ENCODE measurements around the gene ZHX3.

ZHX3 gene

DNA sequence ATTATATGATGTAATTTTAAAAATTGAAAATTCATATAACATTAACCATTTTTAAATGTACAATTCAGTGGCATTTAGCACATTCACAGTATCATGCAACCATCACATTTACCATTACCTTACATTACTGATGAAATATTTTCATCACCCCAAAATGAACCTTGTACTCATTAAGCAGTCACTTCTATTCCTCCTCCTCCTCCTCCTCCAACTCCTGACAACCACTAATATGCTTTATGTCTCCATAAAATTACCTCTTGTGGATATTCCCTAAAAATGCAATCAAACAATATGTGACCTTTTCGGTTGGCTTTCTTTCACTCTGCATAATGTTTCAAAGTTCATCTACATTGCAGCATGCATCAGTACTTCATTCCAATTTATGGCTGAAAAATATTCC lies 45.2 kb downstream of the ZHX3 start:
- Histone ChIP-seq H2BK5ac (ENCODE audit: low read length) (no peak overlapping the region), H3K27ac (ENCODE audit: low read depth, low read length) (no peak overlapping the region), H3K36me3 (ENCODE audit: control insufficient read depth, insufficient read depth, low read length) (peaks cover 2% of the 10 kb centered on the region), H3K79me1 (ENCODE audit: low read length) (no peaks in the 10 kb centered on the region), H3K4me1 (ENCODE audit: control insufficient read depth, low read depth, low read length) (no peaks in the 10 kb centered on the region), H4K8ac (ENCODE audit: low read depth, low read length) (no peak overlapping the region), H3K23ac (ENCODE audit: low read length) (no peak overlapping the region), H3K18ac (ENCODE audit: low read length) (no peak overlapping the region), H4K5ac (ENCODE audit: low read length) (no peak overlapping the region), H3K4me2 (ENCODE audit: low read length) (no peak overlapping the region), H3K4me3 (ENCODE audit: low read length) (no peak overlapping the region), H3K56ac (ENCODE audit: low read length) (no peak overlapping the region), H2BK120ac (ENCODE audit: low read depth, low read length) (no peak overlapping the region), H3K4ac (ENCODE audit: low read depth, low read length) (no peak overlapping the region), H3K27me3 (ENCODE audit: insufficient read depth, low read length, poor library complexity) (no peaks in the 10 kb centered on the region), H3K9ac (ENCODE audit: low read length) (no peak overlapping the region), H2BK15ac (replicated peaks; ENCODE audit: low read depth) (no peak overlapping the region), H2AK5ac (ENCODE audit: low read length) (no peak overlapping the region), H3K79me2 (ENCODE audit: control insufficient read depth, insufficient read depth, low read length) (no peaks in the 10 kb centered on the region)
- no CpG with 5 or more reads among the region's 1 CpG for WGBS (ENCODE audit: extremely low coverage, insufficient coverage, low lambda C conversion rate)
- DNase-seq, result no peak

DNA sequence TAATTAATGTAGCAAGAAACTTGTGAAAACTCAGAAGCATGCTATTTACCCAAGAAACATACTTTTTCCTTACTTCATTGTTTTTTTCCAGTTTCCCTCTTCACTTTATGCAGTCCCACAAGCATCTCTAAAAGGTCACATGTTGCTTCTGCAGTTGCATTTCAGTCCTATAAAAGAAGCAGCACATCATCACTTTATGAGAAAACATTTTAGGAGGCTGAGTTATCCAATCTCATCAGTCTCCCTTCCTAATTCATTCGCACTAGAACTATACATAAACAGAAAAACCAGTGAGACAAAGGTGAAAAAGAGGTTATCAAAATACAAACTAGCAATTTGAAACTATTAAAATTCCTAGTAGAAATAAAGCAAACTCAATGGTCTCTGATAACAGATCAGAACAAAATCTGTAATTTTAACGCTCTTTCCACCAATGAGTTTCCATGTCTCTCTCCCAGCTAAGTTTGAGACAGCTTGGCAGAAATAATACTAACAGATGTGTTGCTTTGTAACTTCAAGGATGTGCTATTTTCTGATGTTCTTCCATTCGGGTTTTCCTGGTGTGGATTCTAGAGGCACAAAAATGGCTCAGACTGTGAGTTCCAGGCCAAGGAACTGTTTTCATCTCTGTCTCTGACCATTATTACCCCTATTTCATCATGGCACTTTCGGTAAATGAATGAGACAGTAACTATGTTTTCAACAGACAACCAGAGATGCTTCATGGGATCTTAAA lies 48.4 kb downstream of the ZHX3 start:
- Histone ChIP-seq H4K5ac (ENCODE audit: low read length) (no peak overlapping the region), H3K9ac (ENCODE audit: low read length) (no peak overlapping the region), H3K4me2 (ENCODE audit: low read length) (no peak overlapping the region), H2BK120ac (ENCODE audit: low read depth, low read length) (no peak overlapping the region), H3K18ac (ENCODE audit: low read length) (no peak overlapping the region), H3K79me2 (ENCODE audit: control insufficient read depth, insufficient read depth, low read length) (no peaks in the 10 kb centered on the region), H3K4me1 (ENCODE audit: control insufficient read depth, low read depth, low read length) (no peaks in the 10 kb centered on the region), H2AK5ac (ENCODE audit: low read length) (no peak overlapping the region), H3K23ac (ENCODE audit: low read length) (no peak overlapping the region), H3K36me3 (ENCODE audit: control insufficient read depth, insufficient read depth, low read length) (no peaks in the 10 kb centered on the region), H3K79me1 (ENCODE audit: low read length) (no peaks in the 10 kb centered on the region), H3K56ac (ENCODE audit: low read length) (no peak overlapping the region), H2BK15ac (replicated peaks; ENCODE audit: low read depth) (no peak overlapping the region), H2BK5ac (ENCODE audit: low read length) (no peak overlapping the region), H3K4me3 (ENCODE audit: low read length) (no peak overlapping the region), H4K8ac (ENCODE audit: low read depth, low read length) (no peak overlapping the region), H3K27me3 (ENCODE audit: insufficient read depth, low read length, poor library complexity) (no peaks in the 10 kb centered on the region), H3K27ac (ENCODE audit: low read depth, low read length) (no peak overlapping the region), H3K4ac (ENCODE audit: low read depth, low read length) (no peak overlapping the region)
- DNase-seq, result no peak
- no CpG with 5 or more reads among the region's 4 CpGs for WGBS (ENCODE audit: extremely low coverage, insufficient coverage, low lambda C conversion rate)

DNA sequence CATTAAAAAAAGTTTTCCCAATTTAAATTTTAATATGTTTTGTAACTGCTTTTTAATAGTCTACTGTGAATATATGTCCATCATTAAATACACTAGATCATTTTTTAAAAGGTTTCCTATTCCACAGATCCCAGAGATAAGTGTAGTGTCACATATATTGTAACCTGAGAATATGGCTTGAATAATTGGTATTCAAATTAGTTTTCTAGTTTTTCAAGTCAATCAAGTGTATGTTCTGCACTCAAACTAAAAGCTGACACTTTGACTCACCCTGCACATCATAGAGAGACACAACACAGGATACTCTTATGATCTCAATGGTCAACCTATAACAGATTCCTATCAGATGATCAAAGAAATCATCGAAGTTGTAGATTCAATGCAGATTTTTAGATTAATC lies 49.1 kb downstream of the ZHX3 start:
- H3K23ac ChIP-seq (ENCODE audit: low read length), result no peak overlapping the region
- WGBS (ENCODE audit: extremely low coverage, insufficient coverage, low lambda C conversion rate), result no CpG with 5 or more reads among the region's 1 CpG
- no peak overlapping the region for H3K4me2 ChIP-seq (ENCODE audit: low read length)
- H3K4me3 ChIP-seq (ENCODE audit: low read length), result no peak overlapping the region
- H2BK15ac ChIP-seq (replicated peaks; ENCODE audit: low read depth), result no peak overlapping the region
- H3K79me1 ChIP-seq (ENCODE audit: low read length), result no peaks in the 10 kb centered on the region
- no peaks in the 10 kb centered on the region for H3K79me2 ChIP-seq (ENCODE audit: control insufficient read depth, insufficient read depth, low read length)
- no peak overlapping the region for H3K56ac ChIP-seq (ENCODE audit: low read length)
- H3K27me3 ChIP-seq (ENCODE audit: insufficient read depth, low read length, poor library complexity), result no peaks in the 10 kb centered on the region
- H3K36me3 ChIP-seq (ENCODE audit: control insufficient read depth, insufficient read depth, low read length), result no peaks in the 10 kb centered on the region
- no peak for DNase-seq
- no peak overlapping the region for H2AK5ac ChIP-seq (ENCODE audit: low read length)
- no peak overlapping the region for H3K18ac ChIP-seq (ENCODE audit: low read length)
- H4K8ac ChIP-seq (ENCODE audit: low read depth, low read length), result no peak overlapping the region
- no peaks in the 10 kb centered on the region for H3K4me1 ChIP-seq (ENCODE audit: control insufficient read depth, low read depth, low read length)
- H2BK120ac ChIP-seq (ENCODE audit: low read depth, low read length), result no peak overlapping the region
- no peak overlapping the region for H3K4ac ChIP-seq (ENCODE audit: low read depth, low read length)
- H2BK5ac ChIP-seq (ENCODE audit: low read length), result no peak overlapping the region
- H3K9ac ChIP-seq (ENCODE audit: low read length), result no peak overlapping the region
- no peak overlapping the region for H4K5ac ChIP-seq (ENCODE audit: low read length)
- H3K27ac ChIP-seq (ENCODE audit: low read depth, low read length), result no peak overlapping the region

DNA sequence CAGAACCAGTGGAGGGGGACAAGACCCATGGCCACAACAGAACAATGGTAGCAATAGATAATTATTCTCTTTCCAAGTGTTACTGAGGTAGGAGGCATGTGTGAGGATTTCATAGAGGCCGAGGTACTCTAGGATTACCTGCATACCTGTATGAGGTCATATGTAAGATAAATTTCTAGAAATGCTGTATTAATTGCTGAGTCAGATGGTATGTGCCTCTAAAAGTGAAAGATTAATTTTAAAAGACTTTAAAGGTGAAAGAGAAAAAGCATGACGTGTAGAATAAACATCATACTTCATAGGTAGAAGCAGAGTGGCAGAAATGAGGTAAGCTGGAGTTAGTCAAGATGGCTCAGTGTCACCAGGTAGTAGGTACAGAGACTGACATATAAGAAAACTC lies 51.6 kb downstream of the ZHX3 start:
- no peak overlapping the region for H3K4me2 ChIP-seq (ENCODE audit: low read length)
- H4K5ac ChIP-seq (ENCODE audit: low read length), result no peak overlapping the region
- WGBS (ENCODE audit: extremely low coverage, insufficient coverage, low lambda C conversion rate), result no CpG with 5 or more reads among the region's 2 CpGs
- no peak overlapping the region for H2BK5ac ChIP-seq (ENCODE audit: low read length)
- H3K27me3 ChIP-seq (ENCODE audit: insufficient read depth, low read length, poor library complexity), result no peaks in the 10 kb centered on the region
- no peak overlapping the region for H3K18ac ChIP-seq (ENCODE audit: low read length)
- H3K56ac ChIP-seq (ENCODE audit: low read length), result no peak overlapping the region
- H3K79me2 ChIP-seq (ENCODE audit: control insufficient read depth, insufficient read depth, low read length), result no peaks in the 10 kb centered on the region
- no peak overlapping the region for H2BK120ac ChIP-seq (ENCODE audit: low read depth, low read length)
- no peak overlapping the region for H4K8ac ChIP-seq (ENCODE audit: low read depth, low read length)
- H3K9ac ChIP-seq (ENCODE audit: low read length), result no peak overlapping the region
- H3K4me1 ChIP-seq (ENCODE audit: control insufficient read depth, low read depth, low read length), result peaks cover 10% of the 10 kb centered on the region
- no peak overlapping the region for H3K23ac ChIP-seq (ENCODE audit: low read length)
- H3K36me3 ChIP-seq (ENCODE audit: control insufficient read depth, insufficient read depth, low read length), result no peaks in the 10 kb centered on the region
- H3K4me3 ChIP-seq (ENCODE audit: low read length), result no peak overlapping the region
- no peak overlapping the region for H3K27ac ChIP-seq (ENCODE audit: low read depth, low read length)
- no peak for DNase-seq
- H2BK15ac ChIP-seq (replicated peaks; ENCODE audit: low read depth), result no peak overlapping the region
- no peak overlapping the region for H2AK5ac ChIP-seq (ENCODE audit: low read length)
- no peaks in the 10 kb centered on the region for H3K79me1 ChIP-seq (ENCODE audit: low read length)
- H3K4ac ChIP-seq (ENCODE audit: low read depth, low read length), result no peak overlapping the region

DNA sequence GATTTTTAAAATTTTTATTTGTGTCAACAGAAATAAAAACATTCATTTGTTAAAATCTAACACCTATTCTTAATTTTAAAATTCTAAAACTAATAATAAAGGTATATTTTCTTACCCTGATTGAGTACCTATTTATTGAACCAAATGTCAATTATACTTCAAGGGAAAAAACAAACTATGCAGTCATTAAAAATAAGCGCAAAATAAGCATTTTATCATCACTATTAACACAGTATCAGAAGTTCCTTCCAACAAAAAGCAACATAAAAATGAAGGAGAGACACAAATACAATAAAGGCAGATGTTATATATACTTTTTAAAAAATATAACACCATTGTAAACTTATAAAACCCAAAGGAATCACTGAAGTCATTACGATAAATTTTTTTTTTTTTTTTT lies 52.7 kb downstream of the ZHX3 start:
- H2AK5ac ChIP-seq (ENCODE audit: low read length), result no peak overlapping the region
- no peak for DNase-seq
- no CpG with 5 or more reads among the region's 2 CpGs for WGBS (ENCODE audit: extremely low coverage, insufficient coverage, low lambda C conversion rate)
- H2BK120ac ChIP-seq (ENCODE audit: low read depth, low read length), result no peak overlapping the region
- no peak overlapping the region for H3K56ac ChIP-seq (ENCODE audit: low read length)
- H2BK15ac ChIP-seq (replicated peaks; ENCODE audit: low read depth), result no peak overlapping the region
- no peaks in the 10 kb centered on the region for H3K79me2 ChIP-seq (ENCODE audit: control insufficient read depth, insufficient read depth, low read length)
- H3K23ac ChIP-seq (ENCODE audit: low read length), result no peak overlapping the region
- H3K36me3 ChIP-seq (ENCODE audit: control insufficient read depth, insufficient read depth, low read length), result no peaks in the 10 kb centered on the region
- no peak overlapping the region for H3K4me3 ChIP-seq (ENCODE audit: low read length)
- H3K79me1 ChIP-seq (ENCODE audit: low read length), result no peaks in the 10 kb centered on the region
- H3K4me1 ChIP-seq (ENCODE audit: control insufficient read depth, low read depth, low read length), result peaks cover 13% of the 10 kb centered on the region
- H4K5ac ChIP-seq (ENCODE audit: low read length), result no peak overlapping the region
- H4K8ac ChIP-seq (ENCODE audit: low read depth, low read length), result no peak overlapping the region
- no peak overlapping the region for H3K27ac ChIP-seq (ENCODE audit: low read depth, low read length)
- no peak overlapping the region for H2BK5ac ChIP-seq (ENCODE audit: low read length)
- no peak overlapping the region for H3K9ac ChIP-seq (ENCODE audit: low read length)
- no peak overlapping the region for H3K4me2 ChIP-seq (ENCODE audit: low read length)
- no peak overlapping the region for H3K4ac ChIP-seq (ENCODE audit: low read depth, low read length)
- no peaks in the 10 kb centered on the region for H3K27me3 ChIP-seq (ENCODE audit: insufficient read depth, low read length, poor library complexity)
- H3K18ac ChIP-seq (ENCODE audit: low read length), result no peak overlapping the region
